ENCODE data around the gene SPRYD7.
A peak's percentile ranks its signal among the peaks of the same experiment; 100 is the strongest.

The SPRYD7 gene

GRCh38 chr13:49936075-49936967, at the start of gene SPRYD7:
SPRYD7 (minus strand) TSS chr13:49936340; CDS start chr13:49936235, 105 bp downstream.
- peak; percentile 98 for DNase-seq (ENCODE audit: low read depth)
- H3K4me3 ChIP-seq (ENCODE audit: low read length), result peak within 1 kb of the TSS; percentile 92
- TF ChIP-seq CTCF (conservative IDR thresholded peaks at IDR 0.05; ENCODE audit: low read length), result peak; percentile 72

GRCh38 chr13:49985129-49985528, 49.0 kb upstream of the SPRYD7 start:
- DNase-seq (ENCODE audit: low read depth), result no peak
- no peak overlapping the region for H3K4me3 ChIP-seq (ENCODE audit: low read length)
- TF ChIP-seq CTCF (conservative IDR thresholded peaks at IDR 0.05; ENCODE audit: low read length), result no peak

GRCh38 chr13:49980266-49980665, 44.1 kb upstream of the SPRYD7 start:
- TF ChIP-seq CTCF (conservative IDR thresholded peaks at IDR 0.05; ENCODE audit: low read length), result no peak
- H3K4me3 ChIP-seq (ENCODE audit: low read length), result no peak overlapping the region
- no peak for DNase-seq (ENCODE audit: low read depth)

GRCh38 chr13:49977992-49978391, 41.9 kb upstream of the SPRYD7 start:
- DNase-seq (ENCODE audit: low read depth), result no peak
- TF ChIP-seq CTCF (conservative IDR thresholded peaks at IDR 0.05; ENCODE audit: low read length), result no peak

GRCh38 chr13:49976314-49977258, 40.4 kb upstream of the SPRYD7 start:
- peak; percentile 63 for DNase-seq (ENCODE audit: low read depth)
- no peak overlapping the region for H3K4me3 ChIP-seq (ENCODE audit: low read length)
- TF ChIP-seq CTCF (conservative IDR thresholded peaks at IDR 0.05; ENCODE audit: low read length), result peak; percentile 98

More at GRCh38 chr13:49977992-49978391, 41.9 kb upstream of the SPRYD7 start:
- no peak overlapping the region for H3K4me3 ChIP-seq (ENCODE audit: low read length)

- H3K4me3 ChIP-seq (ENCODE audit: low read length), result no peak overlapping the region
- TF ChIP-seq CTCF (conservative IDR thresholded peaks at IDR 0.05; ENCODE audit: low read length), result no peak
- no peak for DNase-seq (ENCODE audit: low read depth)
Measured at GRCh38 chr13:49975826-49976225, 39.7 kb upstream of the SPRYD7 start.

Data from AG10803 (cell line).